Psoas muscle (tissue), 8 donors: ENCODE results near the gene AOPEP. TPM values are rescaled to one million over a fixed set of nuclear protein-coding genes. Genes with fewer than 3 reads are reported as not detected.

Source experiments
- ATAC-seq, 4 donors: fragments of 200-7000 bp; cut with Tn5 transposase; one replicate each; pipeline ENCODE4 v1.9.1; 2020; ENCODE audit warnings: moderate library complexity in 3 of 4, mild to moderate bottlenecking in 2 of 4
- DNase-seq, 2 donors: peaks; one replicate each; pipeline ENCODE4 v3.0.0-alpha.2; 2020
- H3K27ac ChIP-seq: fragments of 200-600 bp; one replicate; pipeline ENCODE4 v1.8.0; 2022
- H3K27me3 ChIP-seq, 3 donors: fragments of 200-600 bp in 1 of 3; one replicate each; pipeline versions ENCODE4 v1.6.1 to v1.8.0; 2013 to 2022; ENCODE audit warnings: low read length in 2 of 3, mild to moderate bottlenecking in 2 of 3, moderate library complexity in 1 of 3; ENCODE audit not compliant: insufficient read depth in 3 of 3
- H3K36me3 ChIP-seq, 2 donors: fragments of 200-600 bp in 1 of 2; one replicate each; pipeline versions ENCODE4 v1.6.1 to v1.8.0; 2013 to 2022; ENCODE audit warnings: low read depth in 1 of 2, mild to moderate bottlenecking in 1 of 2, moderate library complexity in 1 of 2; ENCODE audit not compliant: insufficient read depth in 1 of 2
- H3K4me1 ChIP-seq: fragments of 200-600 bp; one replicate; pipeline ENCODE4 v1.8.0; 2022
- H3K4me3 ChIP-seq: fragments of 200-600 bp; one replicate; pipeline ENCODE4 v1.8.0; 2022; ENCODE audit warnings: mild to moderate bottlenecking
- H3K9me3 ChIP-seq: fragments of 200-600 bp; one replicate; pipeline ENCODE4 v1.8.0; 2022
- WGBS, 3 donors: extraction: QIAGEN DNeasy Blood & Tissue Kit; methylation state at CpG; one replicate each; pipeline versions ENCODE4 v1.1.6 to v1.1.7; 2013; 5-methylcytosine and 5-hydroxymethylcytosine counted together
- intact Hi-C, 2 donors: fragments of 100-400 bp; cut with DNase I; formaldehyde crosslinking; loops; one replicate each; pipeline versions ENCODE4 v1.11.0 to v1.14.2; 2022
- polyA plus RNA-seq, 3 donors: library from polyadenylated mRNA; stranded (reverse); fragments of 200-250 nt; gene quantifications; one replicate each; pipeline ENCODE4 v1.2.3, GENCODE V29; 2013
- total RNA-seq, 4 donors: library from RNA; stranded (reverse); fragmentation: NEBNext Ultra II Directional in 2 of 4; extraction: Animal tissue kit (Norgen Biotek cat#: 25700) in 2 of 4; gene quantifications; one replicate each; pipeline versions ENCODE4 v1.2.1 to v1.2.4, GENCODE V29; 2021 to 2023
- TF ChIP-seq, protein P1 (sequence below): fragments of 200-600 bp; IDR thresholded peaks from one replicate; pipeline ENCODE4 v1.8.0; 2022; ENCODE audit warnings: antibody characterized with exemption
- donor health status: healthy with polysubstance abuse.
- donor health status: DM: no; HTN: no; CAD: no; lungs with moderate emphysema.
- donor health status: Bipolar disorder and iron deficiency.
- donor health status: healthy.
- donor health status: DM: yes; HTN: yes; CAD: no.
- donor health status: DM: no; HTN: no; CAD: no.
- donor health status: DM: no; HTN: no; CAD: no.
- donor health status: DM: yes; HTN: yes; CAD: no.

The AOPEP gene
- total and polyA plus RNA-seq, 7 donors, result 46.4 to 96.9 (median 78.6) TPM

DNA sequence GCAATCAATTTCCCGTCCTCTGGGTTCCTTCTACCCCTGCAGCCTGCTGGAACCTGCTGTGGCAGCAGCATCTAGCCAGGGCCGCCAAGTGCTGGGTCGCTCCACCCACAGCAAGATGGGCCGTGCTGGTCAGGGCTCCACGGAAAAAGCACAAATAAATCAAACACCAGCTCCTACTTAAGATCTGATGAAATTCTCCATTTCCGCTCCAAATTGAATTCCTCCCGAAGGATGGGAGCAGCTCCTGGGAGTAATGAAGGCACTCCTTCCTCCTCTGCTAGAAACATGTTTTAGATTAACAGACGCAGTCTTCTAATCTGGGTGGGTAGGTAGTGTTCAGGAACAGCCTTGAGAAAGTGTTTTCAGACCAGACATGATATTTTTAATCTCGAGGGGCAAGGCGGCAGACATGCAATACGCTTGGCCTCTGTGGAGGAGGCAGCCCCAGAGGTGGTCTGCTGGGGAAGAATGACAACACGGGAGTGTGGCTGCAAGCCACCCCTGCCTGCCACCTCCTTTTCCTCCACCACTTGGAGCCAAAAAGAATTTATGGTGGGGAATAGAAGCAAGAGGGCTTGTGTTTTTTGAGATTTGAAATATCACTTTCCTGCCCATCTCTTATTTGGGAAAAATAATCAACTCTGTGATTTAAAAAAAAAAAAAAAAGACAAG, 194.1 kb downstream of the AOPEP start:
- Histone ChIP-seq H3K9me3 (no peaks in the 10 kb centered on the region), H3K27ac (peak overlapping the region; percentile 65), H3K4me3 (no peak overlapping the region), H3K27me3 (no peaks in the 10 kb centered on the region), H3K36me3 (no peaks in the 10 kb centered on the region), H3K4me1 (peaks cover 28% of the 10 kb centered on the region)
- TF ChIP-seq, protein P1, sequence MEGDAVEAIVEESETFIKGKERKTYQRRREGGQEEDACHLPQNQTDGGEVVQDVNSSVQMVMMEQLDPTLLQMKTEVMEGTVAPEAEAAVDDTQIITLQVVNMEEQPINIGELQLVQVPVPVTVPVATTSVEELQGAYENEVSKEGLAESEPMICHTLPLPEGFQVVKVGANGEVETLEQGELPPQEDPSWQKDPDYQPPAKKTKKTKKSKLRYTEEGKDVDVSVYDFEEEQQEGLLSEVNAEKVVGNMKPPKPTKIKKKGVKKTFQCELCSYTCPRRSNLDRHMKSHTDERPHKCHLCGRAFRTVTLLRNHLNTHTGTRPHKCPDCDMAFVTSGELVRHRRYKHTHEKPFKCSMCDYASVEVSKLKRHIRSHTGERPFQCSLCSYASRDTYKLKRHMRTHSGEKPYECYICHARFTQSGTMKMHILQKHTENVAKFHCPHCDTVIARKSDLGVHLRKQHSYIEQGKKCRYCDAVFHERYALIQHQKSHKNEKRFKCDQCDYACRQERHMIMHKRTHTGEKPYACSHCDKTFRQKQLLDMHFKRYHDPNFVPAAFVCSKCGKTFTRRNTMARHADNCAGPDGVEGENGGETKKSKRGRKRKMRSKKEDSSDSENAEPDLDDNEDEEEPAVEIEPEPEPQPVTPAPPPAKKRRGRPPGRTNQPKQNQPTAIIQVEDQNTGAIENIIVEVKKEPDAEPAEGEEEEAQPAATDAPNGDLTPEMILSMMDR, result no peak
- ATAC-seq, result peak in 2 of 4 donors; percentile 27 to 44
- DNase-seq, result peak; percentile 67 to 72
- intact Hi-C loops, result no loop called here
- 59 to 78% (median 62%) methylated on average over 12 of the region's 12 CpGs for WGBS, 3 donors

DNA sequence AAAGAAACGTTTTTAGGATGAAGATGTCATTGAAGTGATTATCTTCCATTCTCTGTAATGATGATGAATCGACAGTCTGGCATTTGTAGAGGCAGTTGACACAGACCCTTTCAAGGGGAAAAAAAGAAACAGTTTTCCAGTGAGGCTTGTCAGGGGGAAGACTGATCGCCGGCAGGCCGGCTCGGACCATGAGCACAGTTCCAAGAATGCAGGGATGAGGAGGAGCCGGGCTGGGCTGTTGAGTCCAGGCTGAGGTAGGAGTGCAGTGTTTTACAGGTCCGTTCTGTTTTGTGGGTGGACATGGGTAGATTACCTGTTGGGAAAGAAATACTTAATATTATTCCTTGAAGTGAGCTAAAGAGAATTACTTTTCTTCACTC, 194.6 kb downstream of the AOPEP start:
- Histone ChIP-seq H3K36me3 (no peaks in the 10 kb centered on the region), H3K4me3 (no peak overlapping the region), H3K9me3 (no peaks in the 10 kb centered on the region), H3K27me3 (no peaks in the 10 kb centered on the region), H3K4me1 (peaks cover 28% of the 10 kb centered on the region), H3K27ac (peak overlapping the region; percentile 65)
- WGBS, 3 donors, result 44 to 70% (median 49%) methylated on average over 8 of the region's 8 CpGs
- intact Hi-C loops, result no loop called here
- ATAC-seq (peak in 1 of 4 donors; percentile 33), DNase-seq (peak in 1 of 2 donors; percentile 44)
- TF ChIP-seq, protein P1, result no peak

DNA sequence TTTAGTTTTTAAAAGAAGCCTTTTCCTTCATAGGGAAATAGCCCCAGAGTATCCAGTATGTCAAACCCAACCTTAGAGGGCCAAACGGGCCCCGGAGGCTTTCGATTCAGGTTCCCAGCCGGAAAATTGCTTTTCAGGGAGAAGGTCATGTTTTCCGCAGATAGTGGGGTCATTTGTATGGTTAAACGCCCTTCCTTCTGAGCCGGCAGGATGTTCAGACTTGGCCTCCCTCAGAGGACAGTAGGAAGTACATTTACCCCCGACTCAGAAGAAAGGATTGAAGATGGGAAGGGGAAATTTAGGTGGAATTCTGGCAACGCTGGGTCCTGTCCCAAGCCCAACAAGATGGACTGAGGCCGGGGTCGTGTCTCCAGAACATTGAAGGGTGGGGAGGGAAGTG, 195.2 kb downstream of the AOPEP start:
- peak overlapping the region; percentile 10 for H3K4me3 ChIP-seq
- WGBS, 3 donors, result 49 to 62% (median 56%) methylated on average over 11 of the region's 11 CpGs
- peak in 1 of 4 donors; percentile 4 for ATAC-seq
- H3K27me3 ChIP-seq, result no peaks in the 10 kb centered on the region
- peak overlapping the region; percentile 65 for H3K27ac ChIP-seq
- DNase-seq, result no peak
- TF ChIP-seq, protein P1, result no peak
- no peaks in the 10 kb centered on the region for H3K9me3 ChIP-seq
- intact Hi-C loops, result no loop called here
- H3K36me3 ChIP-seq, result no peaks in the 10 kb centered on the region
- H3K4me1 ChIP-seq, result peaks cover 28% of the 10 kb centered on the region

DNA sequence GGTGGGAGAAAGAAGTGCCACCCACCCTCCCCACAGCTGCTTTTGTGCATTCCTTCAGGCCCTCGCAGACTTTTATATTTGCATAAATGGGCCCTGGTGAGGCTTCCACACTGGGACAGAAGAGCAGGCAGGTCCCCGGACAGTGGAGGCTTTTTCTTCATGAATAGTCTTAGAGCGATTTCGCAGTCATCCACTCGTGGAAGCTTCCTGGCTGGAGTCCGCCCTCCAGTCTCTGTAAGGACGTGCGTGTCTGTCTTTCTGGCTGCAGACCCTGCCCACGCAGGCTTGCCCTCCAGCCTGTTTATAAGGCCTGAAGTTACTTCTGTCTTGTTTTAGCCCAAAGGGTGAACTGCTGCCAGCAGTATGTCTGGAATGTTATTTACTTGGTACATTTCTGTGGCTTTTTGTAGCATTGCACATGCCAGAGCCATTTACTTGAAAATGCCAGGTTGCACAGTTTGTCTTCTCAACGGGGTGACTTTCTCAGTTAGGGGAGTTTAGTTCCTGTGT, 195.7 kb downstream of the AOPEP start:
- intact Hi-C loops, result no loop called here
- peak overlapping the region; percentile 65 for H3K27ac ChIP-seq
- H3K27me3 ChIP-seq, result no peaks in the 10 kb centered on the region
- ATAC-seq (peak; percentile 32 to 47 (median 36)), DNase-seq (peak in 1 of 2 donors; percentile 44)
- H3K4me3 ChIP-seq, result peak overlapping the region; percentile 0
- TF ChIP-seq, protein P1, result no peak
- H3K36me3 ChIP-seq, result no peaks in the 10 kb centered on the region
- no peaks in the 10 kb centered on the region for H3K9me3 ChIP-seq
- peaks cover 28% of the 10 kb centered on the region for H3K4me1 ChIP-seq
- 32 to 47% (median 43%) methylated on average over 10 of the region's 10 CpGs for WGBS, 3 donors
